SHP77 (cell line): Measurements from ENCODE around the gene MPP4.
A peak's percentile ranks its signal among the peaks of the same experiment; 100 is the strongest.

Source experiments
- DNase-seq, 2 experiments: peaks; one replicate each; lab custom pipeline; 2025; lab: John Stamatoyannopoulos, UW

The MPP4 gene

GRCh38 chr2:201698588-201699226 lies at the start of gene MPP4:
TSS of gene MPP4 (minus strand) at chr2:201698644. CDS start at chr2:201693954, 4,690 bp downstream.
- no peak for DNase-seq

GRCh38 chr2:201746551-201746950 lies 48.1 kb upstream of the MPP4 start:
- no peak for DNase-seq

- no peak for DNase-seq
Measured at GRCh38 chr2:201735486-201735885, 37.0 kb upstream of the MPP4 start.

- DNase-seq = no peak
Measured at GRCh38 chr2:201734111-201734510, 35.7 kb upstream of the MPP4 start.

- DNase-seq = no peak
Measured at GRCh38 chr2:201733544-201733943, 35.1 kb upstream of the MPP4 start.

GRCh38 chr2:201730651-201731285 lies 32.3 kb upstream of the MPP4 start:
- DNase-seq = no peak

GRCh38 chr2:201715459-201715858 lies 17.0 kb upstream of the MPP4 start:
- no peak for DNase-seq

- no peak for DNase-seq
Measured at GRCh38 chr2:201712726-201713125, 14.3 kb upstream of the MPP4 start.

GRCh38 chr2:201709747-201710146 lies 11.3 kb upstream of the MPP4 start:
- DNase-seq = no peak

GRCh38 chr2:201709049-201709448 lies 10.6 kb upstream of the MPP4 start:
- no peak for DNase-seq

- no peak for DNase-seq
Measured at GRCh38 chr2:201707753-201708152, 9.3 kb upstream of the MPP4 start.

GRCh38 chr2:201707142-201707541 lies 8.7 kb upstream of the MPP4 start:
- no peak for DNase-seq

GRCh38 chr2:201704536-201704935 lies 6.1 kb upstream of the MPP4 start:
- DNase-seq = no peak

GRCh38 chr2:201701646-201702045 lies 3.2 kb upstream of the MPP4 start:
- DNase-seq = no peak

GRCh38 chr2:201699416-201699815 lies 972 bp upstream of the MPP4 start:
- DNase-seq = no peak

- DNase-seq = no peak
Measured at GRCh38 chr2:201697899-201698298, 545 bp downstream of the MPP4 start.

GRCh38 chr2:201696151-201696659 lies 2.2 kb downstream of the MPP4 start:
- peak in 1 of 2 experiments; percentile 5 for DNase-seq

- DNase-seq = no peak
Measured at GRCh38 chr2:201685156-201685555, 13.3 kb downstream of the MPP4 start.

GRCh38 chr2:201680743-201681142 lies 17.7 kb downstream of the MPP4 start:
- DNase-seq = peak; percentile 13 to 24

- DNase-seq = no peak
Measured at GRCh38 chr2:201678401-201678800, 20.0 kb downstream of the MPP4 start.

GRCh38 chr2:201675454-201675853 lies 23.0 kb downstream of the MPP4 start:
- no peak for DNase-seq

GRCh38 chr2:201674794-201675193 lies 23.6 kb downstream of the MPP4 start:
- no peak for DNase-seq

- DNase-seq = no peak
Measured at GRCh38 chr2:201674298-201674697, 24.1 kb downstream of the MPP4 start.

- no peak for DNase-seq
Measured at GRCh38 chr2:201673546-201673945, 24.9 kb downstream of the MPP4 start.
